IPS DF 19.7 (cell line): Measurements from ENCODE around the gene THSD7A.
"Not testable (repeated sequence)": the region's sequence is repeated elsewhere in the genome, so short reads cannot be mapped to it uniquely, and the experiment has no call there.

Experiments
- DNase-seq: peaks from one replicate; pipeline ENCODE4 v3.0.0-alpha.2; 2013; ENCODE audit warnings: low read depth, low spot score

THSD7A gene

GRCh38 chr7:11458736-11459483, 373.1 kb downstream of the THSD7A start:
- no peak for DNase-seq

GRCh38 chr7:11457419-11457818, 374.6 kb downstream of the THSD7A start:
- no peak for DNase-seq

GRCh38 chr7:11456574-11456973, 375.4 kb downstream of the THSD7A start:
- DNase-seq, result no peak

GRCh38 chr7:11452476-11452875, 379.5 kb downstream of the THSD7A start:
- DNase-seq, result no peak

GRCh38 chr7:11450281-11450680, 381.7 kb downstream of the THSD7A start:
- no peak for DNase-seq

GRCh38 chr7:11449316-11449715, 382.7 kb downstream of the THSD7A start:
- no peak for DNase-seq

GRCh38 chr7:11448323-11448722, 383.7 kb downstream of the THSD7A start:
- DNase-seq, result no peak

GRCh38 chr7:11447106-11447505, 384.9 kb downstream of the THSD7A start:
- no peak for DNase-seq

- not testable (repeated sequence) for DNase-seq
Observed at GRCh38 chr7:11443934-11444333, 388.1 kb downstream of the THSD7A start.

GRCh38 chr7:11437994-11438393, 394.0 kb downstream of the THSD7A start:
- DNase-seq, result no peak

GRCh38 chr7:11436773-11437524, 395.0 kb downstream of the THSD7A start:
- peak; percentile 23 for DNase-seq

GRCh38 chr7:11436316-11436715, 395.7 kb downstream of the THSD7A start:
- no peak for DNase-seq

GRCh38 chr7:11434366-11434765, 397.6 kb downstream of the THSD7A start:
- DNase-seq, result no peak

GRCh38 chr7:11430841-11431240, 401.2 kb downstream of the THSD7A start:
- DNase-seq, result no peak

- DNase-seq, result no peak
Observed at GRCh38 chr7:11430112-11430511, 401.9 kb downstream of the THSD7A start.

GRCh38 chr7:11428877-11429581, 403.0 kb downstream of the THSD7A start:
- no peak for DNase-seq

GRCh38 chr7:11427686-11428273, 404.2 kb downstream of the THSD7A start:
- DNase-seq, result no peak

- no peak for DNase-seq
Observed at GRCh38 chr7:11424006-11424405, 408.0 kb downstream of the THSD7A start.

- no peak for DNase-seq
Observed at GRCh38 chr7:11420049-11420448, 411.9 kb downstream of the THSD7A start.

- DNase-seq, result no peak
Observed at GRCh38 chr7:11416641-11417458, 415.1 kb downstream of the THSD7A start.

- no peak for DNase-seq
Observed at GRCh38 chr7:11415101-11415500, 416.9 kb downstream of the THSD7A start.
